Pancreas (tissue), 10 donors: Measurements from ENCODE around the gene MRPS18A. TPM values are rescaled to one million over a fixed set of nuclear protein-coding genes. Genes with fewer than 3 reads are reported as not detected.
A peak's percentile ranks its signal among the peaks of the same experiment; 100 is the strongest.

Experiments used
- ATAC-seq, 4 donors: fragments of 200-7000 bp; cut with Tn5 transposase; one replicate each; pipeline versions ENCODE4 v1.8.0 to v1.9.1; 2020; ENCODE audit warnings: mild to moderate bottlenecking in 4 of 4, moderate library complexity in 4 of 4
- DNase-seq, 6 donors: peaks; one replicate each; pipeline ENCODE4 v3.0.0-alpha.2; 2020
- FAIRE-seq: peaks from 2 replicates; lab custom pipeline; 2012; peaks lifted over from hg19 to GRCh38; lab: Jason Lieb, UNC
- H3K27ac ChIP-seq, 4 donors: fragments of 200-600 bp; sonication (generic); 1 replicate in 3 of 4; 2 replicates in 1 of 4; pipeline versions ENCODE4 v1.5.0 to v1.8.0; 2020
- H3K27me3 ChIP-seq, 4 donors: fragments of 200-600 bp; one replicate each; pipeline ENCODE4 v1.8.0; 2021
- H3K36me3 ChIP-seq, 3 donors: fragments of 200-600 bp; sonication (generic) in 1 of 3; one replicate each; pipeline versions ENCODE4 v1.5.0 to v1.8.0; 2020 to 2021
- H3K4me1 ChIP-seq, 3 donors: fragments of 200-600 bp; one replicate each; pipeline ENCODE4 v1.8.0; 2021
- H3K4me3 ChIP-seq, 4 donors: fragments of 200-600 bp; sonication (generic) in 2 of 4; one replicate each; pipeline versions ENCODE4 v1.5.0 to v1.8.0; 2020 to 2021
- H3K9me3 ChIP-seq, 4 donors: fragments of 200-600 bp; one replicate each; pipeline ENCODE4 v1.8.0; 2021
- CTCF ChIP-seq, 4 donors: fragments of 200-600 bp; sonication (generic) in 3 of 4; IDR thresholded peaks; one replicate each; pipeline versions ENCODE4 v1.5.0 to v1.8.0; 2021; ENCODE audit warnings: antibody characterized with exemption in 4 of 4
- WGBS, 2 donors: extraction: QIAGEN DNeasy Blood & Tissue Kit; methylation state at CpG; one replicate each; pipeline ENCODE4 v1.1.7; 2013; 5-methylcytosine and 5-hydroxymethylcytosine counted together
- intact Hi-C, 3 donors: fragments of 100-400 bp; cut with DNase I; formaldehyde crosslinking; loops; one replicate each; pipeline versions ENCODE4 v1.11.1 to v1.14.2; 2022
- polyA plus RNA-seq, 2 donors: library from polyadenylated mRNA; stranded (reverse); fragments of 200-250 nt; gene quantifications; one replicate each; pipeline ENCODE4 v1.2.3, GENCODE V29; 2013
- total RNA-seq, 6 donors: library from RNA; stranded (reverse); fragmentation: NEBNext Ultra II Directional in 4 of 6; extraction: Animal tissue kit (Norgen Biotek cat#: 25700) in 4 of 6; gene quantifications; one replicate each; pipeline versions ENCODE4 v1.2.1 to v1.2.4, GENCODE V29; 2021 to 2023
- donor health status: healthy with polysubstance abuse.
- donor health status: DM: no; HTN: no; CAD: no; lungs with moderate emphysema.
- donor health status: DM: no; HTN: no; CAD: no.
- donor health status: control.
- donor health status: control.
- donor health status: Bipolar disorder and iron deficiency.
- donor health status: DM: yes; HTN: yes; CAD: no.
- donor health status: DM: no; HTN: no; CAD: no.
- donor health status: DM: no; HTN: no; CAD: no.
- donor health status: DM: yes; HTN: yes; CAD: no.

MRPS18A gene
- total and polyA plus RNA-seq, 8 donors, result 10.9 to 24.6 (median 15.7) TPM

DNA sequence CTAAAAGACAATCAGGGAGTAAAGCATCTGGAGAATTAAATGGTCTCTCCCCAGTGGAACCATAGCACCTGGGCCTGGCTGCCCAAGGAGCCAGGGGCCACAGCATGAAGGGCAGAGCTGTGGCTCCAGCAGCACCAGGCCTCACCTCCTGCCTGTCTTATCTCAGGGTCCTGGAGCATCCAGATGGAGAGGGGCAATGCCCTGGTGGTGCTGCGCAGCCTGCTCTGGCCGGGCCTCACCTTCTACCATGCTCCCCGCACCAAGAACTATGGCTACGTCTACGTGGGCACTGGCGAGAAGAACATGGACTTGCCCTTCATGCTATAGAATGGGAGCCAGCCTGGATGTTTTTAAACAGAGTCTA, 17.0 kb downstream of the MRPS18A start:
- no peak for FAIRE-seq
- no peaks in the 10 kb centered on the region for H3K9me3 ChIP-seq

DNA sequence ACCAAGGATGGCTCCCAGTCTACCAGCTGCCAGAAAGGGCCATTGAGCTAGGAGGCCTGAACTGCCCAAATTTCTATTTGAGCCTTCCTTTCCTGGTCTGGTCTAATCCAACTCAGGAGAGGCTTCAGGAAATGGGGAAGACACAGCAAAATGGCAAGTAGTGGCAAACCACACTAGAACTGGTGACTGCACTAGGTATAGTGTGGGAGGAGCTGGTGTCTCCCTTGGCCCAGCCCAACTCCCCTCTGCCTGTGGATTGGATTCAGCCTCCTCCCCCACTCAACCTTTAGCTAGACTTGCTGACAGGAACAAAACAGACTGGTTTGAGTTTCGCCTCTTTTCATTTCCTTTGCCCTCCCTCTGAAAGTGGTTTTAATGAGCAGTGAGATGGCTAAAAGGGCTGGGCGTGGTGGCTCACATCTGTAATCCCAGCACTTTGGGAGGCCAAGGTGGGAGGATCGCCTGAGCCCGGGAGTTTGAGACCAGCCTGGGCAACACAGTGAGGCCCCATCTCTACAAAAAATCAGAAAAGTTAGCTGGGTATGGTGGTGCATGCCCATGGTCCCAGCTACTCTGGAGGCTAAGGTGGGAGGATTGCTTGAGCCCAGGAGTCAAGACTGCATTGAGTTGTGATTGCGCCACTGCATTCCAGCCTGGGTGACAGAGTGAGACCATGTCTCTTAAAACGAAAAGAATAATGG, 17.5 kb downstream of the MRPS18A start:
- Histone ChIP-seq H3K4me3 (no peak overlapping the region), H3K27me3 (no peaks in the 10 kb centered on the region), H3K27ac (peak overlapping the region in 1 of 4 donors; percentile 17), H3K9me3 (no peaks in the 10 kb centered on the region), H3K36me3 (peaks cover 0 to 11% (median 0%) of the 10 kb centered on the region in 3 donors), H3K4me1 (peaks cover 18 to 34% (median 24%) of the 10 kb centered on the region in 3 donors)
- ATAC-seq (no peak), FAIRE-seq (no peak), DNase-seq (no peak)
- intact Hi-C loops, result loop anchor here in 1 of 3 donors (5.0 kb wide), 1 partner anchor 407 kb away; no protein-coding TSS in a partner anchor
- TF ChIP-seq CTCF (IDR thresholded peaks at IDR 0.05), result no peak
- WGBS, 2 donors, result 83 to 88% methylated on average over 6 of the region's 6 CpGs

More for the DNA sequence above, 17.0 kb downstream of the MRPS18A start:
- ATAC-seq, result no peak
- no peak overlapping the region for H3K4me3 ChIP-seq
- intact Hi-C loops, result no loop called here
- no peak for TF ChIP-seq CTCF (IDR thresholded peaks at IDR 0.05)
- 96 to 100% methylated on average over 6 of the region's 6 CpGs for WGBS, 2 donors
- H3K27me3 ChIP-seq, result no peaks in the 10 kb centered on the region
- no peak overlapping the region for H3K27ac ChIP-seq
- peaks cover 0 to 16% (median 0%) of the 10 kb centered on the region in 3 donors for H3K36me3 ChIP-seq
- H3K4me1 ChIP-seq, result peaks cover 18 to 34% (median 24%) of the 10 kb centered on the region in 3 donors
- DNase-seq, result peak in 1 of 6 donors; percentile 41

DNA sequence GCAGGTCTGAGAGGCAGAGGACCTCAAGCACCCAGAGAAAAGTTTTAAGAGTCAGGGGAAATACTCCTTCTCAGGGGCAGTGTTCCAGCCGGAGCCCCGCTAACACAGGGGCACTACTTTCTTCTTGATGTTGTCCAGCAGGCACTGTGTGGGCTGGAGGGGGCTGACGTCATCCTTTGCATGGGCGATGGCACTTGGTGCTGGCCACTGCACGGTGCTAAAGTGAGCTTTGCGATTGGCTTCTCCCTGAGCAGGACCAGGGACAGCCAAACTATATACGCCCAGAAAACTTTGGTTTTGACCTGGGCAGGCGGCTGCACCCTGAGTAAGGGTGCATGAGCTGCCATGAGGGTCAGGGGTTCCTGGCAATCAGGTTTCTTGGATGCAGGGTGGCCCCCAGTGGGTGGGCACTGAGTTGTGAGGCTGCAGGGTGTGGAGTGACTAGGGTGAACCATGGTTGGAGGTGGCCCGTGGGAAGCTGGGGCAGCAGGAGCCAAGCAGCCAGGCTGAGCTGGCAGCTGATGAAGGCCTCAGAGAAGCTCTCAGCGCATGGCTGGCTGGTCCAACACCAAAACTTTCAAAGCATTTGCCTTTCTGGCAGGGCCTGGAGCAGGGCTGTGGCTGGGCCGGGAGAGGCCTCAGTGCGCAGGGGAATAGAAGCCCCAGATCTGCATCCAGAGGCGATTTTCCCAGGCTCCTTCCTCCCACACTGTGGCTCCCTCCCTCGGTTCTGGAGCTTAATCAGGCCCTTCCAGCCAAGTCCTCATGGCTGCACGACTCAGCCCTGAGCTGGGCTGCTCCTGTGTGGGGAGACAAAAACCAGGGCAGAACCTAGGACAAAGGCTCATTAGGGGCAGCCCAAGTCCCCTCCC, 18.3 kb downstream of the MRPS18A start:
- H3K9me3 ChIP-seq, result no peaks in the 10 kb centered on the region
- DNase-seq (peak in 1 of 6 donors; percentile 60), ATAC-seq (peak in 1 of 4 donors; percentile 1), FAIRE-seq (no peak)
- H3K27ac ChIP-seq, result peak overlapping the region in 1 of 4 donors; percentile 56
- WGBS, 2 donors, result 75 to 77% methylated on average over 15 of the region's 15 CpGs
- peaks cover 18 to 34% (median 24%) of the 10 kb centered on the region in 3 donors for H3K4me1 ChIP-seq
- intact Hi-C loops, result loop anchor here in 1 of 3 donors (5.0 kb wide), 1 partner anchor 408 kb away; no protein-coding TSS in a partner anchor
- H3K36me3 ChIP-seq, result peaks cover 0 to 5% (median 0%) of the 10 kb centered on the region in 3 donors
- no peak for TF ChIP-seq CTCF (IDR thresholded peaks at IDR 0.05)
- H3K27me3 ChIP-seq, result no peaks in the 10 kb centered on the region
- H3K4me3 ChIP-seq, result no peak overlapping the region

DNA sequence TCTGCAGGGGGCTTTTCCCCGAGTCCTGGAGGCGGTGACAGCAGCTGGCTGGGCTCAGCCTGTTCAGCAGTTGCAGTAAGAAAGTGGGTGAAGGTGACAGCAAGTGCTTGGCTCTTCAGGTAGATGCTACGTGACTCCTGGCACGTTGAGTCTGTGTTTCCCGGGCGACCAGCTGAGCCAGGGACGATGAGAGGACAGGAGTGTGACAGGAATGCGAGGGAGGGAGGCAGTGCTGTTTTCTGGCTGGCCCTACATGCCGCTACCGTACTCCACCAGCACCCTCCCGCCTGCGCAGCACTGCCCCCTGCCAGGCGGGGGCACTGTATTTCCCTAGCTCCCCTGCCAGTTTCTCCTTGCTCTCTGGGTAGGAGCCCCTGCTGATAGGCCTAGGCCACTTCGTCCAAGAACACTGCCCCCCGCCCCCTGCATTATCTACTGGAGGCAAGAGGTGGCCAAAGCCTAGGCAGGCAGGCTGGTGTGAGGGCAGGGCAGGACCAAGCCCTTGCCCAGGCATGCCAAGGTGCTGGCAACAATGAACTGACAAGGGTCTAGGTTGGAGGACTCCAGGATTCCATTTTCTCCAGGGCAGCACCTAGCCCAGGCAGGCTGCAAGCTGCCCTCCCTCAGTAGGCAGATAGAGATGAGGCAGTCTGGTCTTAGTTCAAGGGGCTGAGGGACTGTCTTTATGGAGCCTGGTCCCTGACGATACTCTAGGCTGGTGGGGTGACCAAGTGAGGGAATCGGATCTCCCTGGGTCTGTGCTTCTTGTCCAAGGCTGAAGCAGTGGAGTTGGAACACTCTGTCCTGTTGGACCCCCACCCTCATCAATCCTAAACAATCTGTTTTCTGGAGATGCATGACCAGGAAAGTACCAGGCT, 19.2 kb downstream of the MRPS18A start:
- no peak for FAIRE-seq
- peak in 2 of 4 donors; percentile 26 to 33 for TF ChIP-seq CTCF (IDR thresholded peaks at IDR 0.05)
- peak; percentile 44 to 77 (median 62) for DNase-seq
- 17 to 22% methylated on average over 17 of the region's 17 CpGs for WGBS, 2 donors
- H3K27me3 ChIP-seq, result no peaks in the 10 kb centered on the region
- no peaks in the 10 kb centered on the region for H3K9me3 ChIP-seq
- peaks cover 0 to 5% (median 0%) of the 10 kb centered on the region in 3 donors for H3K36me3 ChIP-seq
- H3K4me1 ChIP-seq, result peaks cover 15 to 30% (median 24%) of the 10 kb centered on the region in 3 donors
- ATAC-seq, result peak; percentile 56 to 80 (median 72)
- intact Hi-C loops, result loop anchor here in 1 of 3 donors (5.0 kb wide), 1 partner anchor 409 kb away; no protein-coding TSS in a partner anchor
- no peak overlapping the region for H3K4me3 ChIP-seq
- H3K27ac ChIP-seq, result peak overlapping the region in 1 of 4 donors; percentile 63
